Esophagus squamous epithelium (tissue), 4 donors: ENCODE measurements around the gene OVCA2.

ENCODE experiments used
- CTCF ChIP-seq, 6 experiments: fragments of 450-650 bp in 4 of 6; fragments of 200-600 bp in 2 of 6; sonication (generic) in 2 of 6; IDR thresholded peaks; one replicate each; pipeline ENCODE4 v1.5.1; 2016 to 2019; ENCODE audit warnings: antibody characterized with exemption in 6 of 6, mild to moderate bottlenecking in 4 of 6, moderate library complexity in 4 of 6
- POLR2A ChIP-seq, 4 donors: fragments of 450-650 bp; IDR thresholded peaks; one replicate each; pipeline ENCODE4 v1.6.1; 2017; ENCODE audit warnings: antibody characterized with exemption in 4 of 4, mild to moderate bottlenecking in 4 of 4, moderate library complexity in 3 of 4

- TF ChIP-seq CTCF (IDR thresholded peaks at IDR 0.05) (no peak), POLR2A (IDR thresholded peaks at IDR 0.05) (no peak)
These were observed 10.2 kb downstream of the OVCA2 start for GRCh38 chr17:2051933-2052559.
